Measurements from ENCODE around the gene REPIN1.

GRCh38 chr7:150390205-150390604, 21.6 kb downstream of the REPIN1 start:
- TF ChIP-seq CTCF (IDR thresholded peaks at IDR 0.05) (no peak), POLR2A (IDR thresholded peaks at IDR 0.05; ENCODE audit: low read depth) (no peak), EP300 (IDR thresholded peaks at IDR 0.05) (no peak), POLR2AphosphoS5 (IDR thresholded peaks at IDR 0.05) (no peak)
